GM18520 (cell line): ENCODE measurements around the gene TMC3.
"Not testable (repeated sequence)": the region's sequence is repeated elsewhere in the genome, so short reads cannot be mapped to it uniquely, and the experiment has no call there.

ENCODE experiments used
- ATAC-seq: cut with Tn5 transposase; IDR thresholded peaks from one replicate; pipeline ENCODE4 v1.9.1; 2021; ENCODE audit not compliant: unreplicated experiment

The TMC3 gene

GRCh38 chr15:81384891-81385720 is 11.1 kb upstream of the TMC3 start:
- no peak for ATAC-seq

GRCh38 chr15:81381720-81382119 is 7.7 kb upstream of the TMC3 start:
- no peak for ATAC-seq

- no peak for ATAC-seq
Observed at GRCh38 chr15:81380668-81381067, 6.7 kb upstream of the TMC3 start.

GRCh38 chr15:81380203-81380602 is 6.2 kb upstream of the TMC3 start:
- ATAC-seq: no peak

GRCh38 chr15:81379269-81379668 is 5.3 kb upstream of the TMC3 start:
- ATAC-seq: no peak

- ATAC-seq: no peak
Observed at GRCh38 chr15:81378443-81378842, 4.4 kb upstream of the TMC3 start.

GRCh38 chr15:81377871-81378270 is 3.9 kb upstream of the TMC3 start:
- no peak for ATAC-seq

- ATAC-seq: no peak
Observed at GRCh38 chr15:81376231-81376630, 2.2 kb upstream of the TMC3 start.

GRCh38 chr15:81375461-81375860 is 1.4 kb upstream of the TMC3 start:
- no peak for ATAC-seq

GRCh38 chr15:81373176-81373575 is 837 bp downstream of the TMC3 start:
- ATAC-seq: no peak

GRCh38 chr15:81372575-81372974 is 1.4 kb downstream of the TMC3 start:
- ATAC-seq: no peak

- ATAC-seq: no peak
Observed at GRCh38 chr15:81363718-81364500, 10.1 kb downstream of the TMC3 start.

- ATAC-seq: no peak
Observed at GRCh38 chr15:81363276-81363675, 10.7 kb downstream of the TMC3 start.

GRCh38 chr15:81362790-81363189 is 11.2 kb downstream of the TMC3 start:
- no peak for ATAC-seq

- ATAC-seq: no peak
Observed at GRCh38 chr15:81361891-81362290, 12.1 kb downstream of the TMC3 start.

GRCh38 chr15:81360491-81360890 is 13.5 kb downstream of the TMC3 start:
- no peak for ATAC-seq

- no peak for ATAC-seq
Observed at GRCh38 chr15:81358248-81358647, 15.8 kb downstream of the TMC3 start.

- ATAC-seq: no peak
Observed at GRCh38 chr15:81357180-81357686, 16.8 kb downstream of the TMC3 start.

- no peak for ATAC-seq
Observed at GRCh38 chr15:81356252-81356651, 17.8 kb downstream of the TMC3 start.

- no peak for ATAC-seq
Observed at GRCh38 chr15:81351651-81352050, 22.4 kb downstream of the TMC3 start.

GRCh38 chr15:81349271-81349670 is 24.7 kb downstream of the TMC3 start:
- no peak for ATAC-seq

GRCh38 chr15:81348691-81349090 is 25.3 kb downstream of the TMC3 start:
- ATAC-seq: not testable (repeated sequence)
